Measurements from ENCODE around the gene GRIPAP1. TPM values are rescaled to one million over a fixed set of nuclear protein-coding genes. Genes with fewer than 3 reads are reported as not detected.

The GRIPAP1 gene
- total RNA-seq, 1 donor from 2014 or later: 54.2 TPM

GRCh38 chrX:48942895-48943294 is 59.2 kb downstream of the GRIPAP1 start:
- intact Hi-C loops (cut with DNase I): no loop called here
- H3K27me3 ChIP-seq (ENCODE audit: low read depth): no peaks in the 10 kb centered on the region
- peaks cover 16% of the 10 kb centered on the region for H3K36me3 ChIP-seq
- no peak for ATAC-seq
- no peak overlapping the region for H3K4me3 ChIP-seq
- H3K4me1 ChIP-seq: peaks cover 13% of the 10 kb centered on the region
- DNase-seq: no peak
- no peaks in the 10 kb centered on the region for H3K9me3 ChIP-seq
- H3K27ac ChIP-seq: no peak overlapping the region
- TF ChIP-seq, protein P1, sequence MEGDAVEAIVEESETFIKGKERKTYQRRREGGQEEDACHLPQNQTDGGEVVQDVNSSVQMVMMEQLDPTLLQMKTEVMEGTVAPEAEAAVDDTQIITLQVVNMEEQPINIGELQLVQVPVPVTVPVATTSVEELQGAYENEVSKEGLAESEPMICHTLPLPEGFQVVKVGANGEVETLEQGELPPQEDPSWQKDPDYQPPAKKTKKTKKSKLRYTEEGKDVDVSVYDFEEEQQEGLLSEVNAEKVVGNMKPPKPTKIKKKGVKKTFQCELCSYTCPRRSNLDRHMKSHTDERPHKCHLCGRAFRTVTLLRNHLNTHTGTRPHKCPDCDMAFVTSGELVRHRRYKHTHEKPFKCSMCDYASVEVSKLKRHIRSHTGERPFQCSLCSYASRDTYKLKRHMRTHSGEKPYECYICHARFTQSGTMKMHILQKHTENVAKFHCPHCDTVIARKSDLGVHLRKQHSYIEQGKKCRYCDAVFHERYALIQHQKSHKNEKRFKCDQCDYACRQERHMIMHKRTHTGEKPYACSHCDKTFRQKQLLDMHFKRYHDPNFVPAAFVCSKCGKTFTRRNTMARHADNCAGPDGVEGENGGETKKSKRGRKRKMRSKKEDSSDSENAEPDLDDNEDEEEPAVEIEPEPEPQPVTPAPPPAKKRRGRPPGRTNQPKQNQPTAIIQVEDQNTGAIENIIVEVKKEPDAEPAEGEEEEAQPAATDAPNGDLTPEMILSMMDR (IDR thresholded peaks at IDR 0.05): no peak

- DNase-seq: no peak
- Histone ChIP-seq H3K36me3 (peaks cover 13% of the 10 kb centered on the region), H3K27me3 (ENCODE audit: low read depth) (no peaks in the 10 kb centered on the region), H3K4me1 (peaks cover 34% of the 10 kb centered on the region), H3K4me3 (no peak overlapping the region), H3K27ac (no peak overlapping the region), H3K9me3 (no peaks in the 10 kb centered on the region)
- intact Hi-C loops (cut with DNase I): no loop called here
- ATAC-seq: no peak
- TF ChIP-seq, protein P1 (IDR thresholded peaks at IDR 0.05): no peak
Observed at GRCh38 chrX:48940404-48940955, 61.6 kb downstream of the GRIPAP1 start.

DNA sequence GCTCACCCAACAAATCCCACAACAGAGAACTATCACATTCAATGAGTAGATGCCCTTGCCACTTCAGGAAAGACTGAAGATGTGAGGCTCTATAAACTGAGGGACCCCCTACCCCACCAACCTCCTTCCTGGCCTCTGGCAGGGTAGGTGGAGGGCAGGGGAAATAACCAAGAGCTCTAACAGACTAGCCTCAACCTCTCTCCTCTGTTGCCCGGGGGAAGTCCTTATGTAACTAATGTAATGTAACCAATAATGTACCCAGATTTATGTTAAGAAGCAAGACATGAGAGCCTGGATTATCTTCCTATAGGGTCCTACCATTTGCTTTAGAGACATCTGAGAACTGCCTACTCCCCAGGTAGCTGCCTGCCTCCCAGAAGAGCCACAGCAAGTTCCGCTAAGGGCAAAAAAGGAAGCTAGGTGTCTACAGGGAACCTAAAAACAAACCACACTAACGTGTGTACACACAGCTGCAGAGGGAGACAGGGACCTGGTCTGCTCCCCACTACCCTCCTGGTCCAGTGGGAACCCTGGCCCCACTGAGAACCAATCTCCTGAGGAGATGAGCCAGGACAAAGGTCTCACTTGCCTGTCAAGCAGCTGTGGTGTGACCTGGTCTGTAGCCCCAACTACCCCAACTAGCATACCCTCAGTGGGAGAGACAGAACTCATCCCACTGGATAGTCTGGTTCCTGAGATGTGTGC is 62.4 kb downstream of the GRIPAP1 start:
- TF ChIP-seq, protein P1 (IDR thresholded peaks at IDR 0.05): no peak
- no peak for DNase-seq
- H3K4me3 ChIP-seq: no peak overlapping the region
- H3K36me3 ChIP-seq: peaks cover 18% of the 10 kb centered on the region
- ATAC-seq: no peak
- H3K9me3 ChIP-seq: no peaks in the 10 kb centered on the region
- intact Hi-C loops (cut with DNase I): no loop called here
- H3K4me1 ChIP-seq: peaks cover 34% of the 10 kb centered on the region
- no peaks in the 10 kb centered on the region for H3K27me3 ChIP-seq (ENCODE audit: low read depth)
- H3K27ac ChIP-seq: peak overlapping the region; percentile 21

GRCh38 chrX:48938721-48939425 is 63.2 kb downstream of the GRIPAP1 start:
- H3K4me1 ChIP-seq: peaks cover 34% of the 10 kb centered on the region
- H3K4me3 ChIP-seq: no peak overlapping the region
- TF ChIP-seq, protein P1 (IDR thresholded peaks at IDR 0.05): no peak
- DNase-seq (no peak), ATAC-seq (no peak)
- peak overlapping the region; percentile 21 for H3K27ac ChIP-seq
- H3K9me3 ChIP-seq: no peaks in the 10 kb centered on the region
- peaks cover 26% of the 10 kb centered on the region for H3K36me3 ChIP-seq
- H3K27me3 ChIP-seq (ENCODE audit: low read depth): no peaks in the 10 kb centered on the region
- intact Hi-C loops (cut with DNase I): no loop called here

GRCh38 chrX:48937054-48937907 is 64.8 kb downstream of the GRIPAP1 start:
- H3K36me3 ChIP-seq: peaks cover 30% of the 10 kb centered on the region

More at GRCh38 chrX:48937054-48937907, 64.8 kb downstream of the GRIPAP1 start:
- Histone ChIP-seq H3K4me3 (no peak overlapping the region), H3K27me3 (ENCODE audit: low read depth) (no peaks in the 10 kb centered on the region), H3K27ac (peak overlapping the region; percentile 78), H3K9me3 (no peaks in the 10 kb centered on the region), H3K4me1 (peaks cover 34% of the 10 kb centered on the region)
- intact Hi-C loops (cut with DNase I): no loop called here
- TF ChIP-seq, protein P1 (IDR thresholded peaks at IDR 0.05): peak; percentile 7
- ATAC-seq (peak; percentile 87 to 91), DNase-seq (peak; percentile 84)

Data from lower lobe of right lung (tissue), 2 donors.